Activated T-cell treated with anti-CD3 and anti-CD28 coated beads, Interleukin-2, amount 50 U/mL, for 72 hours (primary cell): Measurements from ENCODE around the gene SMPD2. TPM values are rescaled to one million over a fixed set of nuclear protein-coding genes. Genes with fewer than 3 reads are reported as not detected.

Source experiments
- ATAC-seq, 2 donors: fragments of 150-1000 bp; cut with Tn5 transposase; replicated peaks in 1 of 2; 2 replicates each; pipeline ENCODE4 v1.10.0; 2021; ENCODE audit warnings: moderate library complexity in 2 of 2, mild to moderate bottlenecking in 1 of 2
- DNase-seq, 2 donors: peaks; one replicate each; pipeline ENCODE4 v3.0.0; 2021 to 2022; ENCODE audit warnings: mixed read lengths in 1 of 2
- H3K27ac Mint-ChIP-seq: one replicate; pipeline ENCODE4 v1.8.0; 2022; ENCODE audit warnings: mild to moderate bottlenecking, moderate library complexity, mixed read lengths
- H3K27me3 Mint-ChIP-seq: one replicate; pipeline ENCODE4 v1.8.0; 2022; ENCODE audit warnings: low read depth, mixed read lengths
- H3K36me3 Mint-ChIP-seq, 2 donors: one replicate each; pipeline ENCODE4 v1.8.0; 2022; ENCODE audit warnings: mixed read lengths in 2 of 2, mild to moderate bottlenecking in 1 of 2; ENCODE audit not compliant: insufficient read depth in 2 of 2
- H3K4me1 Mint-ChIP-seq: one replicate; pipeline ENCODE4 v1.8.0; 2022; ENCODE audit warnings: low read depth, mixed read lengths
- H3K4me3 Mint-ChIP-seq, 2 donors: one replicate each; pipeline ENCODE4 v1.8.0; 2022; ENCODE audit warnings: mild to moderate bottlenecking in 2 of 2, mixed read lengths in 2 of 2, moderate library complexity in 2 of 2
- H3K9me3 Mint-ChIP-seq, 2 donors: one replicate each; pipeline ENCODE4 v1.8.0; 2022; ENCODE audit warnings: mixed read lengths in 2 of 2
- total RNA-seq, 2 donors: library from RNA; stranded (reverse); gene quantifications; one replicate each; pipeline ENCODE4 v1.2.3, GENCODE V29; 2022

Gene SMPD2
- 1 to 10 TPM; 6.7 to 8.8 TPM for total RNA-seq

GRCh38 chr6:109440331-109441068 is at the start of gene SMPD2, which contains the start of gene PPIL6:
Gene SMPD2 (plus strand): TSS chr6:109440724. CDS start chr6:109441122, 398 bp downstream.
Gene PPIL6 (minus strand): TSS chr6:109440628. CDS start chr6:109440590, 38 bp downstream.
- Mint-ChIP-seq H3K4me3 (peak within 1 kb of the TSS; percentile 94), H3K27ac (peak within 1 kb of the TSS; percentile 73), H3K4me1 (peaks cover 12% of the 10 kb centered on the region), H3K9me3 (no peaks in the 10 kb centered on the region), H3K36me3 (peaks cover 0 to 2% of the 10 kb centered on the region in 2 donors), H3K27me3 (no peaks in the 10 kb centered on the region)
- DNase-seq = peak; percentile 78 to 87
- peak; percentile 92 to 93 for ATAC-seq

GRCh38 chr6:109393157-109393885 is 47.2 kb upstream of the SMPD2 start:
- no peak overlapping the region for H3K27ac Mint-ChIP-seq
- no peak overlapping the region for H3K4me3 Mint-ChIP-seq
- H3K27me3 Mint-ChIP-seq = no peaks in the 10 kb centered on the region
- H3K4me1 Mint-ChIP-seq = peaks cover 29% of the 10 kb centered on the region
- ATAC-seq (no peak), DNase-seq (no peak)
- no peaks in the 10 kb centered on the region for H3K36me3 Mint-ChIP-seq
- no peaks in the 10 kb centered on the region for H3K9me3 Mint-ChIP-seq

GRCh38 chr6:109393886-109394281 is 46.6 kb upstream of the SMPD2 start:
- Mint-ChIP-seq H3K27me3 (no peaks in the 10 kb centered on the region), H3K4me1 (peaks cover 29% of the 10 kb centered on the region), H3K27ac (no peak overlapping the region), H3K36me3 (no peaks in the 10 kb centered on the region), H3K4me3 (no peak overlapping the region), H3K9me3 (no peaks in the 10 kb centered on the region)
- ATAC-seq = peak in 1 of 2 donors; percentile 29
- DNase-seq = no peak

- H3K27me3 Mint-ChIP-seq = no peaks in the 10 kb centered on the region
- DNase-seq (no peak), ATAC-seq (peak in 1 of 2 donors; percentile 26)
- H3K27ac Mint-ChIP-seq = no peak overlapping the region
- H3K9me3 Mint-ChIP-seq = no peaks in the 10 kb centered on the region
- H3K4me3 Mint-ChIP-seq = peak overlapping the region in 1 of 2 donors; percentile 5
- no peaks in the 10 kb centered on the region for H3K36me3 Mint-ChIP-seq
- H3K4me1 Mint-ChIP-seq = peaks cover 28% of the 10 kb centered on the region
These were observed 44.3 kb upstream of the SMPD2 start for GRCh38 chr6:109396046-109396718.

GRCh38 chr6:109397020-109397419 is 43.5 kb upstream of the SMPD2 start:
- Mint-ChIP-seq H3K4me1 (peaks cover 23% of the 10 kb centered on the region), H3K27ac (no peak overlapping the region), H3K27me3 (no peaks in the 10 kb centered on the region), H3K4me3 (no peak overlapping the region), H3K9me3 (no peaks in the 10 kb centered on the region), H3K36me3 (no peaks in the 10 kb centered on the region)
- ATAC-seq = no peak
- no peak for DNase-seq

- no peaks in the 10 kb centered on the region for H3K36me3 Mint-ChIP-seq
- no peak overlapping the region for H3K4me3 Mint-ChIP-seq
- no peak overlapping the region for H3K27ac Mint-ChIP-seq
- H3K4me1 Mint-ChIP-seq = no peaks in the 10 kb centered on the region
- no peak for DNase-seq
- H3K27me3 Mint-ChIP-seq = no peaks in the 10 kb centered on the region
- no peak for ATAC-seq
- H3K9me3 Mint-ChIP-seq = peaks cover 0 to 2% of the 10 kb centered on the region in 2 donors
These were observed 34.3 kb upstream of the SMPD2 start for GRCh38 chr6:109406196-109406595.

- no peaks in the 10 kb centered on the region for H3K27me3 Mint-ChIP-seq
- H3K4me3 Mint-ChIP-seq = no peak overlapping the region
- ATAC-seq = no peak
- DNase-seq = no peak
- H3K27ac Mint-ChIP-seq = no peak overlapping the region
- H3K36me3 Mint-ChIP-seq = no peaks in the 10 kb centered on the region
- peaks cover 0 to 2% of the 10 kb centered on the region in 2 donors for H3K9me3 Mint-ChIP-seq
- H3K4me1 Mint-ChIP-seq = no peaks in the 10 kb centered on the region
These were observed 29.5 kb upstream of the SMPD2 start for GRCh38 chr6:109411034-109411433.

- H3K27ac Mint-ChIP-seq = no peak overlapping the region
- no peaks in the 10 kb centered on the region for H3K4me1 Mint-ChIP-seq
- ATAC-seq = no peak
- no peaks in the 10 kb centered on the region for H3K27me3 Mint-ChIP-seq
- H3K9me3 Mint-ChIP-seq = no peaks in the 10 kb centered on the region
- no peaks in the 10 kb centered on the region for H3K36me3 Mint-ChIP-seq
- DNase-seq = no peak
- H3K4me3 Mint-ChIP-seq = no peak overlapping the region
These were observed 22.9 kb upstream of the SMPD2 start for GRCh38 chr6:109417646-109418045.

GRCh38 chr6:109420751-109421150 is 19.8 kb upstream of the SMPD2 start:
- Mint-ChIP-seq H3K27ac (no peak overlapping the region), H3K4me3 (no peak overlapping the region), H3K36me3 (no peaks in the 10 kb centered on the region), H3K4me1 (no peaks in the 10 kb centered on the region), H3K9me3 (no peaks in the 10 kb centered on the region), H3K27me3 (no peaks in the 10 kb centered on the region)
- DNase-seq (no peak), ATAC-seq (no peak)

- no peak overlapping the region for H3K4me3 Mint-ChIP-seq
- H3K4me1 Mint-ChIP-seq = no peaks in the 10 kb centered on the region
- H3K36me3 Mint-ChIP-seq = no peaks in the 10 kb centered on the region
- ATAC-seq = no peak
- H3K27me3 Mint-ChIP-seq = no peaks in the 10 kb centered on the region
- H3K27ac Mint-ChIP-seq = no peak overlapping the region
- no peaks in the 10 kb centered on the region for H3K9me3 Mint-ChIP-seq
- no peak for DNase-seq
These were observed 19.3 kb upstream of the SMPD2 start for GRCh38 chr6:109421184-109421583.

GRCh38 chr6:109424946-109425345 is 15.6 kb upstream of the SMPD2 start:
- ATAC-seq (no peak), DNase-seq (no peak)
- H3K4me1 Mint-ChIP-seq = no peaks in the 10 kb centered on the region
- no peaks in the 10 kb centered on the region for H3K36me3 Mint-ChIP-seq
- no peak overlapping the region for H3K27ac Mint-ChIP-seq
- H3K4me3 Mint-ChIP-seq = no peak overlapping the region
- H3K27me3 Mint-ChIP-seq = no peaks in the 10 kb centered on the region
- no peaks in the 10 kb centered on the region for H3K9me3 Mint-ChIP-seq

- no peaks in the 10 kb centered on the region for H3K27me3 Mint-ChIP-seq
- no peak overlapping the region for H3K27ac Mint-ChIP-seq
- no peak for DNase-seq
- no peaks in the 10 kb centered on the region for H3K4me1 Mint-ChIP-seq
- H3K36me3 Mint-ChIP-seq = no peaks in the 10 kb centered on the region
- ATAC-seq = no peak
- H3K4me3 Mint-ChIP-seq = no peak overlapping the region
- H3K9me3 Mint-ChIP-seq = no peaks in the 10 kb centered on the region
These were observed 11.5 kb upstream of the SMPD2 start for GRCh38 chr6:109428889-109429477.

GRCh38 chr6:109429496-109429895 is 11.0 kb upstream of the SMPD2 start:
- DNase-seq (no peak), ATAC-seq (no peak)
- H3K27ac Mint-ChIP-seq = no peak overlapping the region
- no peaks in the 10 kb centered on the region for H3K27me3 Mint-ChIP-seq
- no peak overlapping the region for H3K4me3 Mint-ChIP-seq
- no peaks in the 10 kb centered on the region for H3K9me3 Mint-ChIP-seq
- no peaks in the 10 kb centered on the region for H3K4me1 Mint-ChIP-seq
- H3K36me3 Mint-ChIP-seq = no peaks in the 10 kb centered on the region
